Vagina (tissue), 2 donors: ENCODE results near the gene SMC1B.

Source experiments
- CTCF ChIP-seq, 3 experiments: fragments of 450-650 bp in 2 of 3; fragments of 200-600 bp in 1 of 3; sonication (generic) in 1 of 3; IDR thresholded peaks; one replicate each; pipeline ENCODE4 v1.5.1; 2017 to 2019; ENCODE audit warnings: antibody characterized with exemption in 3 of 3, mild to moderate bottlenecking in 2 of 3, moderate library complexity in 2 of 3
- POLR2A ChIP-seq, 2 donors: fragments of 450-650 bp; IDR thresholded peaks; one replicate each; pipeline ENCODE4 v1.6.1; 2017; ENCODE audit warnings: antibody characterized with exemption in 2 of 2, mild to moderate bottlenecking in 2 of 2, moderate library complexity in 2 of 2
- POLR2AphosphoS5 ChIP-seq, 2 donors: sonication (generic); formaldehyde crosslinking; IDR thresholded peaks; one replicate each; pipeline ENCODE4 v1.9.0; 2017; ENCODE audit warnings: antibody characterized with exemption in 2 of 2, mild to moderate bottlenecking in 2 of 2, low read depth in 1 of 2; ENCODE audit not compliant: insufficient read depth in 1 of 2

GRCh38 chr22:45435544-45436139 lies 22.2 kb upstream of the SMC1B start:
- TF ChIP-seq CTCF (IDR thresholded peaks at IDR 0.05) (peak; percentile 91 to 95 (median 93)), POLR2AphosphoS5 (IDR thresholded peaks at IDR 0.05; ENCODE audit: insufficient read depth in 1 of 2, low read depth in 1 of 2) (peak; percentile 64 to 87), POLR2A (IDR thresholded peaks at IDR 0.05) (no peak)
